ENCODE results near the gene TMPRSS11B. TPM values are rescaled to one million over a fixed set of nuclear protein-coding genes. Genes with fewer than 3 reads are reported as not detected.
"Not testable (repeated sequence)": the region's sequence is repeated elsewhere in the genome, so short reads cannot be mapped to it uniquely, and the experiment has no call there.

The TMPRSS11B gene
- not detected for total RNA-seq

- DNase-seq (ENCODE audit: low spot score in 2 of 2) (no peak), ATAC-seq (no peak)
- no peak within 1 kb of the TSS for H3K27ac Mint-ChIP-seq
- H3K36me3 Mint-ChIP-seq = peaks cover 0 to 6% of the 10 kb centered on the region in 2 donors
- peaks cover 3 to 4% of the 10 kb centered on the region in 2 donors for H3K9me3 Mint-ChIP-seq
Observed at GRCh38 chr4:68245594-68245993, at the start of gene TMPRSS11B. TSS of gene TMPRSS11B (minus strand) at chr4:68245694. CDS start at chr4:68245558, 136 bp downstream.

GRCh38 chr4:68291256-68291655, 45.8 kb upstream of the TMPRSS11B start:
- H3K9me3 Mint-ChIP-seq = peaks cover 0 to 4% of the 10 kb centered on the region in 2 donors
- no peak for ATAC-seq
- no peaks in the 10 kb centered on the region for H3K36me3 Mint-ChIP-seq
- no peak for DNase-seq (ENCODE audit: low spot score in 2 of 2)
- no peak overlapping the region for H3K27ac Mint-ChIP-seq

GRCh38 chr4:68288393-68288740, 42.9 kb upstream of the TMPRSS11B start:
- DNase-seq (ENCODE audit: low spot score in 2 of 2) = no peak
- Mint-ChIP-seq H3K27ac (no peak overlapping the region), H3K36me3 (no peaks in the 10 kb centered on the region), H3K9me3 (peaks cover 0 to 4% of the 10 kb centered on the region in 2 donors)
- ATAC-seq = no peak

- H3K9me3 Mint-ChIP-seq = peaks cover 0 to 4% of the 10 kb centered on the region in 2 donors
- no peak overlapping the region for H3K27ac Mint-ChIP-seq
- DNase-seq (ENCODE audit: low spot score in 2 of 2) (no peak), ATAC-seq (no peak)
- no peaks in the 10 kb centered on the region for H3K36me3 Mint-ChIP-seq
Observed at GRCh38 chr4:68287704-68288392, 42.4 kb upstream of the TMPRSS11B start.

- no peak for DNase-seq (ENCODE audit: low spot score in 2 of 2)
- H3K9me3 Mint-ChIP-seq = no peaks in the 10 kb centered on the region
- no peaks in the 10 kb centered on the region for H3K36me3 Mint-ChIP-seq
- no peak overlapping the region for H3K27ac Mint-ChIP-seq
- no peak for ATAC-seq
Observed at GRCh38 chr4:68283714-68284113, 38.2 kb upstream of the TMPRSS11B start.

- ATAC-seq (no peak), DNase-seq (ENCODE audit: low spot score in 2 of 2) (no peak)
- Mint-ChIP-seq H3K36me3 (no peaks in the 10 kb centered on the region), H3K9me3 (no peaks in the 10 kb centered on the region), H3K27ac (no peak overlapping the region)
Observed at GRCh38 chr4:68283095-68283494, 37.6 kb upstream of the TMPRSS11B start.

- not testable (repeated sequence) for H3K27ac Mint-ChIP-seq; H3K36me3 Mint-ChIP-seq; ATAC-seq; DNase-seq (ENCODE audit: low spot score in 2 of 2); H3K9me3 Mint-ChIP-seq
Observed at GRCh38 chr4:68281796-68282740, 36.6 kb upstream of the TMPRSS11B start.

- DNase-seq (ENCODE audit: low spot score in 2 of 2) (no peak), ATAC-seq (no peak)
- Mint-ChIP-seq H3K27ac (no peak overlapping the region), H3K36me3 (no peaks in the 10 kb centered on the region), H3K9me3 (no peaks in the 10 kb centered on the region)
Observed at GRCh38 chr4:68278029-68278428, 32.5 kb upstream of the TMPRSS11B start.

- H3K27ac Mint-ChIP-seq = no peak overlapping the region
- ATAC-seq (no peak), DNase-seq (ENCODE audit: low spot score in 2 of 2) (no peak)
- H3K36me3 Mint-ChIP-seq = no peaks in the 10 kb centered on the region
- H3K9me3 Mint-ChIP-seq = no peaks in the 10 kb centered on the region
Observed at GRCh38 chr4:68277627-68278026, 32.1 kb upstream of the TMPRSS11B start.

GRCh38 chr4:68272860-68273259, 27.4 kb upstream of the TMPRSS11B start:
- no peaks in the 10 kb centered on the region for H3K9me3 Mint-ChIP-seq
- no peak overlapping the region for H3K27ac Mint-ChIP-seq
- ATAC-seq = no peak
- DNase-seq (ENCODE audit: low spot score in 2 of 2) = no peak
- H3K36me3 Mint-ChIP-seq = no peaks in the 10 kb centered on the region

GRCh38 chr4:68272380-68272779, 26.9 kb upstream of the TMPRSS11B start:
- DNase-seq (ENCODE audit: low spot score in 2 of 2) (no peak), ATAC-seq (peak; percentile 29 to 83)
- Mint-ChIP-seq H3K36me3 (no peaks in the 10 kb centered on the region), H3K27ac (no peak overlapping the region), H3K9me3 (no peaks in the 10 kb centered on the region)

- no peak for DNase-seq (ENCODE audit: low spot score in 2 of 2)
- no peaks in the 10 kb centered on the region for H3K36me3 Mint-ChIP-seq
- ATAC-seq = peak in 1 of 2 donors; percentile 73
Observed at GRCh38 chr4:68271851-68272357, 26.4 kb upstream of the TMPRSS11B start.

GRCh38 chr4:68267433-68267944, 22.0 kb upstream of the TMPRSS11B start:
- H3K9me3 Mint-ChIP-seq = peaks cover 0 to 6% of the 10 kb centered on the region in 2 donors

More at GRCh38 chr4:68271851-68272357, 26.4 kb upstream of the TMPRSS11B start:
- Mint-ChIP-seq H3K27ac (no peak overlapping the region), H3K9me3 (no peaks in the 10 kb centered on the region)

GRCh38 chr4:68264875-68265565, 19.5 kb upstream of the TMPRSS11B start:
- ATAC-seq (no peak), DNase-seq (ENCODE audit: low spot score in 2 of 2) (no peak)
- Mint-ChIP-seq H3K27ac (no peak overlapping the region), H3K9me3 (peaks cover 0 to 10% of the 10 kb centered on the region in 2 donors), H3K36me3 (peaks cover 0 to 13% of the 10 kb centered on the region in 2 donors)

More at GRCh38 chr4:68267433-68267944, 22.0 kb upstream of the TMPRSS11B start:
- Mint-ChIP-seq H3K36me3 (peaks cover 0 to 7% of the 10 kb centered on the region in 2 donors), H3K27ac (no peak overlapping the region)
- no peak for ATAC-seq
- no peak for DNase-seq (ENCODE audit: low spot score in 2 of 2)

GRCh38 chr4:68259191-68259590, 13.7 kb upstream of the TMPRSS11B start:
- DNase-seq (ENCODE audit: low spot score in 2 of 2) (no peak), ATAC-seq (no peak)
- no peak overlapping the region for H3K27ac Mint-ChIP-seq
- peaks cover 0 to 17% of the 10 kb centered on the region in 2 donors for H3K9me3 Mint-ChIP-seq
- H3K36me3 Mint-ChIP-seq = peaks cover 0 to 13% of the 10 kb centered on the region in 2 donors

- no peak for ATAC-seq
- Mint-ChIP-seq H3K9me3 (peaks cover 0 to 11% of the 10 kb centered on the region in 2 donors), H3K36me3 (peaks cover 0 to 5% of the 10 kb centered on the region in 2 donors), H3K27ac (no peak overlapping the region)
- DNase-seq (ENCODE audit: low spot score in 2 of 2) = no peak
Observed at GRCh38 chr4:68257719-68258118, 12.2 kb upstream of the TMPRSS11B start.
